Adrenal gland (tissue), 5 donors: ENCODE data around the gene S100A5.

Source experiments
- CTCF ChIP-seq, 6 experiments: fragments of 450-650 bp in 4 of 6; fragments of 200-600 bp in 2 of 6; sonication (generic) in 1 of 6; IDR thresholded peaks; 1 replicate in 5 of 6; 2 replicates in 1 of 6; pipeline versions ENCODE4 v1.5.1 to v1.8.0; 2016 to 2021; ENCODE audit warnings: antibody characterized with exemption in 6 of 6, mild to moderate bottlenecking in 2 of 6, moderate library complexity in 1 of 6
- POLR2A ChIP-seq, 2 donors: fragments of 450-650 bp; IDR thresholded peaks; one replicate each; pipeline ENCODE4 v1.6.1; 2017; ENCODE audit warnings: antibody characterized with exemption in 2 of 2, mild to moderate bottlenecking in 2 of 2, moderate library complexity in 1 of 2
- donor health status: DM: no; HTN: no; CAD: no.

DNA sequence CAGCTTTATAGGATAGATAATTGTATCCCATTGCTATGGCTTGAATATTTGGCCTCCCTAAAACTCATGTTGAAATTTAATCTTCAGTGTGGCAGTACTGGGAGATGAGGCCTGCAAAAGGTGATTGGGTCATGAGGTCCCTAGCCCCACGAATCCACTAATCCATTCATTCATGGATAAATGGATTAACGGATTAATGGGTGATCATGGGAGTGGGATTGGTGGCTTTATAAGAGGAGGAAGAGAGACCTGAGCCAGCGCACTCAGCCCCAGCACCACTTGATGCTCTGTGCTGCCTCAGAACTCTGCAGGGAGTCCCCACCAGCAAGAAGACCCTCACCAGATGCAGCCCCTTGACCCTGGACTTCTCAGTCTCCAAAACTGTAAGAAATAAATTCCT lies 37.0 kb downstream of the S100A5 start:
- TF ChIP-seq CTCF (IDR thresholded peaks at IDR 0.05) (no peak), POLR2A (IDR thresholded peaks at IDR 0.05) (no peak)
